ENCODE measurements around the gene PTPRA.
"Not testable (repeated sequence)": the region's sequence is repeated elsewhere in the genome, so short reads cannot be mapped to it uniquely, and the experiment has no call there.

PTPRA gene, protein sequence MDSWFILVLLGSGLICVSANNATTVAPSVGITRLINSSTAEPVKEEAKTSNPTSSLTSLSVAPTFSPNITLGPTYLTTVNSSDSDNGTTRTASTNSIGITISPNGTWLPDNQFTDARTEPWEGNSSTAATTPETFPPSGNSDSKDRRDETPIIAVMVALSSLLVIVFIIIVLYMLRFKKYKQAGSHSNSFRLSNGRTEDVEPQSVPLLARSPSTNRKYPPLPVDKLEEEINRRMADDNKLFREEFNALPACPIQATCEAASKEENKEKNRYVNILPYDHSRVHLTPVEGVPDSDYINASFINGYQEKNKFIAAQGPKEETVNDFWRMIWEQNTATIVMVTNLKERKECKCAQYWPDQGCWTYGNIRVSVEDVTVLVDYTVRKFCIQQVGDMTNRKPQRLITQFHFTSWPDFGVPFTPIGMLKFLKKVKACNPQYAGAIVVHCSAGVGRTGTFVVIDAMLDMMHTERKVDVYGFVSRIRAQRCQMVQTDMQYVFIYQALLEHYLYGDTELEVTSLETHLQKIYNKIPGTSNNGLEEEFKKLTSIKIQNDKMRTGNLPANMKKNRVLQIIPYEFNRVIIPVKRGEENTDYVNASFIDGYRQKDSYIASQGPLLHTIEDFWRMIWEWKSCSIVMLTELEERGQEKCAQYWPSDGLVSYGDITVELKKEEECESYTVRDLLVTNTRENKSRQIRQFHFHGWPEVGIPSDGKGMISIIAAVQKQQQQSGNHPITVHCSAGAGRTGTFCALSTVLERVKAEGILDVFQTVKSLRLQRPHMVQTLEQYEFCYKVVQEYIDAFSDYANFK

DNA sequence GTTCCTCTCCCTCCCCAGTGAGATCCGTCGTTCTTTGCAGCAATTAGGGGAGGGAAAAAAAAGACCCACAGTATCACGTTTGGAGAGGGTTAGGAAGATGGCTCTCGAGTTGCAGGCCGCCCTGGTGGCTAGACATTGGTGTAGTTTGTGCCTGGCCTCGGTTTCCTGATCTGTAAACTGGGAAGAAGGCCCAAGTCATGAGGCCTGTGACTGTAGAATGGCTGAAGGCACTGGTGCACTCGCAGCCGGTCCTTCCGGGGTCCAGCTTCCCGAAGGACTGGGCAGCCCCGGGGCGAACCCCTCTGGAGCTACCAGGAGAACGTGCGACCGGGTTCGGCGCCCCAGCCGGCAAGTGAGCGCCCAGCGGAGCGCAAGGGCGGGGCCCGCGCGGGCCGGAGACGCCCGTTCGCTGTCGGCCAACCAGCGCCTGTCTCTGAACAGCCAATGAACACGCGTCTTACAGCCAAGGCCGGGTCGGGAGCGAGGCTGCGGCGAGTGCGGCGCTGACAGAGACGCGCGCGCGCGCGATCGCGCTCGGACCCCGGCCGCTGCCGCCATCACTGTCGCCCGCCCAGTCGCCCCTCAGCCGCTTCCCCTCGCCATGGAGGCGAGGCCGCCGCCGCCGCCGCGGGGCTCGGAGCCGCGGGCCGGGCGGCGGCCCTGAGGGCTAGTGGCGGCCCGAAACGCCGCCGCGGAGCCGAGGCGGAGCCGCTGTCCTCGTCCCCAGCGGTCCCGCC, at the start of gene PTPRA:
Gene PTPRA (plus strand): TSS at position 472 of the 737 bp plus-strand sequence. CDS start 90,797 bp downstream, outside the sequence.
- peak; percentile 86 for DNase-seq

DNA sequence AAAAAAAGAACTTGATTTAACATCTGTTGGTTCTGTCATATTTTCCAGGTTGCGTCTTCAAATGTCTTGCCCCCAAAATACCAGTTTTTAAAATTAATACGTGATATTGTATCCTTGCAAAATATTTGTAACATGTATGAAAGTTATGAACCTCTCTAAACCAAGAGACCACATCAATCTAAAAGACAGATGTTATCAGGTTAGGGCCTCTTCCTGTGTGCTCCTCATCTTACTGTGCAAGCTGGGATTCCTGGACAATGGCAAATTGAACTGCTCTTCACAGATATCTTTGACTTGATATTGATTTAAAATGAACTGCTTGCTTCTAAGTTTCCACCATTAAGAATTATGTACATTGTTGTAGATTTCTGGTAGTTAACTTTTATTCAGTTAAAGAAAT, 47.5 kb upstream of the PTPRA start:
- DNase-seq: no peak

DNA sequence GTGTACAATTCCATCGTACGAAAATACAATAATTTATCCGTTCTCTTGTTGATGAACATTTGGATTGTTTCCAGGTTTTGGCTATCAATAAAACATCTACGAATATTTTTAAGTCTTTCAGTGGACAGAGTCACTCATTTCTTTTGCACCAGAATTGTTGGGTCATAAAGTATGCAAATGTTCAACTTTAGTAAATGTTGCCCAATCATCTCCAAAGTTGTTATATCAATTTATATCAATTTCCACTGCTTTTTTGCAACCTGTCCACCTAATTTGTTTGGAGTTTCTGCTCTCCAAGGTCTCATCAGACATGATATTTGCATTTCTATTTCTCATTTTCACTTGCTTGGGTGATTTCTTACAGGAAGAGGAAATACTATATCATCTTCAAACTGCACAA, 46.6 kb upstream of the PTPRA start:
- no peak for DNase-seq

- DNase-seq: no peak
Measured at GRCh38 chr20:2829376-2829775, 43.9 kb upstream of the PTPRA start.

- DNase-seq: not testable (repeated sequence)
Measured at GRCh38 chr20:2831206-2831605, 42.1 kb upstream of the PTPRA start.

GRCh38 chr20:2833761-2834160, 39.5 kb upstream of the PTPRA start:
- no peak for DNase-seq

GRCh38 chr20:2834401-2835110, 38.7 kb upstream of the PTPRA start:
- no peak for DNase-seq

- no peak for DNase-seq
Measured at GRCh38 chr20:2835331-2835796, 37.9 kb upstream of the PTPRA start.

GRCh38 chr20:2836035-2836434, 37.2 kb upstream of the PTPRA start:
- no peak for DNase-seq

- DNase-seq: no peak
Measured at GRCh38 chr20:2837221-2837960, 35.9 kb upstream of the PTPRA start.

- no peak for DNase-seq
Measured at GRCh38 chr20:2838170-2838797, 35.0 kb upstream of the PTPRA start.

DNA sequence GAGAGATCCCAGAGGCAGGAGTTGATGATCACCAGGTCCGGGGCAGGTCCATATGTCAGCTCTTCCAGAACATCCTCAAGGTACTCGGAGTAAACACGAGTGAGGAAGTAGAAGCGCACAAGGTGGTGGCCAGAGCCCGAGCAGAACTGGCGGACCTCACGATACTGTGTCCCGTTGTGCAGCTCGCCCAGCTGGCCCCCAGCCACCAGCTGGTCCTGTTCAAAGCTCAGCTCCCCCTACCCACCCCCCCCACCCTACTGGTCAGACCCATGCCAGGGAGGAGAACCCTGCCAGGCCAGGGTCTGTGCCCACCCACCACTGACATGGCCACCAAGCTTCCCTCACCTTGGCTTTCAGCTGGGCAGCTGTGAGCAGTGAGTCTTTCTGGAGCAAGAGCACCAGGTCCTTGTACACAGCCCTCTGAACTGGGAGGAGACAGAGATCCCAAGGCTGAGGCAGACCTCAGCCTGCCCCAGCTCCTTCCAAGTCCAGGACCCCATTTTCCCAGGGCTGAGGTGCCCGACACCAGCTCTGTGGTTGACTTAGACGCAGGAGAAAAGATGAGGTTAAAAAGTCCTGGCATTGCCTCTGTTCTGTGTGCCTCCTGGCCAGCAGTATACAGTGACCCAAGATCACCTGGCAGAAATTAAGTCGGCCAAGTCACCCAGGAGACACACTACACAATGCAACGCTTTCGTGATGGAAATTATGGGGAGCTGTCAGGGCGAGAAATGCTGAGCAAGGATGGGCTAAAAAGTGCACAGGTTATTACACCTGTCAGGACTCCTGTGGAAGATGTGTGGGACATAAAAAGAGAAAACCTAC, 34.2 kb upstream of the PTPRA start:
- no peak for DNase-seq

DNA sequence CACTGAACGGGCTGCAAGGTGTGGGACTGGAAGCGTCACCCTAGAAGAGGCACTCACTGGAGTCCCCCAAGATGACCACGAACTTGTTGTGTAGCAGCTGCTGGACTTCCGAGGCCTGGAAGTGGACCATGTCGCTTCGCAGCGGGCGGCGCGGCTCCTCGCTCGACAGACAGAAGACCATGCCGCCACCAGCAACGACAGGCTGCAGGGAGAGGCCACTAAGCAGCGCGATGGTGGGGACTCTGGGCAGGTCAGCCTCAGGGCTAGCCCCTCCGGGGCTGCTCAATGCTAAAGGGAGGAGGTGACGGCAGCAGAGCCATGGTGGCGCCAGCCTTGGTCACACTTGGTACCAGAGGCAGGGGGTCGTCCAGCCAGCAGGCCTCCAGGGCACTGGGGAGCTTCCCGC, 33.5 kb upstream of the PTPRA start:
- no peak for DNase-seq

DNA sequence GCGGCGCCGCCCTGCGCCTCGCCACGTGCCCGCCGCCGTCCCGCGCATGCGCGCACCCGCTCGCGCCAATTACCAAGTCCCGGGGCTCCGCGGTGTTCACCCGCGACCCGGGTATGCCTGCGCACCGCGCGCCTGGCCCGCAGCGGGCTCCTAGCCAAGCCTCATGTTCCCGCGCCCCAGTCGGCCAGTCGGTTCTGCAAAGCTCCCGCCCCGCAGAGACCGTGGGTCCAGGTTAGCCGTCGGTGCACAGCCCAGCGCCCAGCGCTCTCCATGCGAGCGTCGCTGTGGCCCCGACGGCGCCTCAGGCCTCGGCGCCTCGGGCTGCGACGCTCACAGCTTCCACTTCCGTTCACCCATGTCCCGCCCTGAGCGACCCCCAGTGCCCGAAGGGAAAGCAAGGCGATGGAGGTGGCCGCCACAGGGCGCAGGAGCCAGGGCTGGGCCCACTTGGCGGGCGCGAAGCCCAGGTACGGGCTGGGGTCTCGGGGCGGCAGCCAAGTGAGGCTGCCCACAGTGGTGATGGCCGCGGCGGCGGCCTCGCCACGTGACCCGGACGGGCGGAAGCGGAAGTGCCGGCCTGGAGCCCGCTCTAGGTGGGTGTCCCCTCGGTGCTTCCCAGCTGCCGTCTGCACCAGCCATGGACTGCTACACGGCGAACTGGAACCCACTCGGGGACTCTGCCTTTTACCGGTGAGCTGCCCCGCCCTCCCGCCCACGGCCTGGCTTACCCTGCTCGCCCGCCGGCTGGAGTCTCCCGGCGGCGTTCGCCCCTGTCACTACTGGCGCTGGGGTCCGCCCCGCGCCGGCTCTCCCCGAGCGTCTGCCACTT, 32.9 kb upstream of the PTPRA start, which contains the start of the genes PCED1A and VPS16:
Gene PCED1A (minus strand): TSS at position 518 of the 829 bp plus-strand sequence. CDS start 743 bp downstream, outside the sequence.
Gene VPS16 (plus strand): TSS at position 608 of the 829 bp plus-strand sequence. CDS start 30 bp downstream, at position 638.
- peak; percentile 72 for DNase-seq

DNA sequence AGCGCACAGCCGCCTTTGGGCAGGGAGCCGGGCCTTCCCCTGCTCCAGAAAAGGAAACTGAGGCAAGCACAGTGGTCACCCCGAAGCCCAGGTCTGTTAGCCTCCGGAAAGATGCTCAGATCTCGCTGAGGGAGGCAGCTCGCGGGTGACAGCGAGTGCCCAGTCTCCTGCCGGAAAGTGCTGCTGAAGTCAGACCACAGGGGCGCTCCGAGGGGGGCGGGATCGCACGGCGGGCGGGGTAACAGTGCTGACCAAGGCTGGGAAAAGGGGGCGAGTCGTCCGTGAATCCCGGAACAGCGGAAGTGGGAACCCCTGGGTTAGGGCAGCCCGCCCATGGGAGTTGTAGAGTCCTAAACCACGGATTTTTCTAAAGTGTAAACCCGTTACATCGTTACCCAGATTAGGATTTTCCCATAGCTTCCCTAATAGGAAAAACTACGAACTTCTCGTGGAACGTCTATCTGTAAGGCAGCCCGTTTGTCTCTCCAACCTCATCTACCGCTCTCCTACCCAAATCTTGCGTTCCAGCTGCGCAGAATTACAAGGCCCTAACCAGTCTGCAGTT, 32.2 kb upstream of the PTPRA start:
- peak; percentile 38 for DNase-seq

- DNase-seq: no peak
Measured at GRCh38 chr20:2845607-2846006, 27.7 kb upstream of the PTPRA start.

DNA sequence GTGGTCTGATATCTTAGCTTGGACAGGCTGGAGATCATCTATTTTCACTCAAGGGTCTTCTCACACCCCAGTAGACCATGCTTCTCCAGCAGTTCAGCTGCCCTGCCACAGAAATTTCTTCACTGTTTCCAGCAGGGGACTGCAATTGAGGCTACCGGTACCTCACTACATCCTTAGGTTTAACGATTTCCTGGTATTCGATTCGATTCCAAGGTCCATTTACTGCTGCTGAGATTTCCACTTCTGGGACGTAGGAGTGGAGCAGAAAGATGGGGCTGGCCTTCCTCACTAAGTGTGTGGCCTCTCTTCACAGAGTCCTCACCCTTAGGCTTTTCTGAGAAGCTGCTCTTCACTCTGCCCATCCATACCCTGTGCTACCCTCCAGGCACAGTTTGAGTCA, 26.6 kb upstream of the PTPRA start:
- no peak for DNase-seq

GRCh38 chr20:2847802-2848201, 25.5 kb upstream of the PTPRA start:
- DNase-seq: no peak

- DNase-seq: no peak
Measured at GRCh38 chr20:2849529-2849928, 23.8 kb upstream of the PTPRA start.

Data from T1000 (cell line).